ENCODE results near the gene SASH1.

GRCh38 chr6:148457137-148457842, 114.7 kb downstream of the SASH1 start:
- no peak for TF ChIP-seq CTCF (IDR thresholded peaks at IDR 0.05)
- TF ChIP-seq POLR2A (IDR thresholded peaks at IDR 0.05): no peak
- no peak for TF ChIP-seq EP300 (IDR thresholded peaks at IDR 0.05)

Measured in tibial nerve (tissue), 4 donors.